HG03060 (cell line): Measurements from ENCODE around the gene ENOPH1.

Experiments
- ATAC-seq: cut with Tn5 transposase; IDR thresholded peaks from one replicate; pipeline ENCODE4 v1.9.1; 2021; ENCODE audit warnings: low read depth, moderate number of reproducible peaks; ENCODE audit not compliant: unreplicated experiment

ENOPH1 gene

GRCh38 chr4:82425478-82425877 lies 4.9 kb upstream of the ENOPH1 start:
- ATAC-seq = no peak

- no peak for ATAC-seq
Measured at GRCh38 chr4:82428526-82428968, 1.8 kb upstream of the ENOPH1 start.

- peak; percentile 49 for ATAC-seq
Measured at GRCh38 chr4:82428969-82429727, 1.2 kb upstream of the ENOPH1 start.

GRCh38 chr4:82429728-82430192 lies 630 bp upstream of the ENOPH1 start:
- ATAC-seq = peak; percentile 3

DNA sequence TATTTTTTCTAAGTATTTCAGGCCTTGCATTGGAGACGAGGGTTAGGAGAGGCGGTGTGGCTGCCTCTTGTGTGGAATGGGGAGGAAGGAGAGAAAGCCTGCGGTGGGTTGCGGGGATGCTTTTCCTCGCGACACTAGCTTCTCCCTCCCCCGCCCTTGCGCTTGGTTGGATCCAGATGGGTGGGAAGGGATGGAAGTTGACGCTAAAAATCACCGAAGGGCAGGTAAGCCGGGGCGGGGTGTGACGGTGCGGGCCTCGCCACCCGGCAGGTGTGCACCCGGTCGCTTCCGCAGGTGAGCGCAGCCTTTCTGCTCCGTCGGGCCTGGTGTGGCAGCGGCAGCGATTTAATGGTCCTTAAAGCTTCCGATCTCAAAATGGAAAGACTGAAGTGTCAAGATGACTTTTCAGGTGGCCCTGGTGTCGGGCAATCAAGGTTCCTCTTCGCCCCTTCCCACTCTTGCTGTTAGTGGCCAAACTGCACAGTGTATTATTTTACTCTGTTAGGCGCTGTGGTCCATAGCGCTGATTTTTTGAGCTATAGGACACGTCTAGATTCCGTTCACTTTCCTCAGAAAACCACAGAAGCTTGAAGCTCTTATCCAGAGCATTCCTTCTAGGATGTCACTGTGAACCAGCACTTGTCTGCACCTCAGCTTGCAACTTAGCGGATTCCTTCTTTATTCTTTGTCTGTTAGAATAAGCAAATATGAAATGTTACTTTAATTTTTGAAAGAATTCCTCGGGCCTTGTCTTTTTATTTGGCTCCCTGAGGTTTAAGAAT lies 765 bp downstream of the ENOPH1 start:
- ATAC-seq = no peak

GRCh38 chr4:82431831-82432230 lies 1.4 kb downstream of the ENOPH1 start:
- no peak for ATAC-seq

DNA sequence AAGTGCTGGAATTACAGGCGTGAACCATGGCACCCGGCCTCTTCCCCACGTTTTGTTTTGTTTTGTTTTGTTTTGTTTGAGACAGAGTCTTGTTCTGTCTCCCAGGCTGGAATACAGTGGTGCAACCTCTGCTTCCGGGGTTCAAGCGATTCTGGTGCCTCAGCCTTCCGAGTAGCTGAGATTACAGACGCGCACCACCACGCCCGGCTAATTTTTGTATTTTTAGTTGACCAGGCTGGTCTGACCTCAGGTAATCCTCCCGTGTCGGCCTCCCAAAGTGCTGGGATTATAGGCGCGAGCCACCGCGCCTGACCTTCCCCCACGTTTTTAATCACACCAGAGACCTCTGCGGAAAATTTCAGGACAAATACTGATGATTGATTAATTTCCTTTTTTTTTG lies 2.2 kb downstream of the ENOPH1 start:
- no peak for ATAC-seq

DNA sequence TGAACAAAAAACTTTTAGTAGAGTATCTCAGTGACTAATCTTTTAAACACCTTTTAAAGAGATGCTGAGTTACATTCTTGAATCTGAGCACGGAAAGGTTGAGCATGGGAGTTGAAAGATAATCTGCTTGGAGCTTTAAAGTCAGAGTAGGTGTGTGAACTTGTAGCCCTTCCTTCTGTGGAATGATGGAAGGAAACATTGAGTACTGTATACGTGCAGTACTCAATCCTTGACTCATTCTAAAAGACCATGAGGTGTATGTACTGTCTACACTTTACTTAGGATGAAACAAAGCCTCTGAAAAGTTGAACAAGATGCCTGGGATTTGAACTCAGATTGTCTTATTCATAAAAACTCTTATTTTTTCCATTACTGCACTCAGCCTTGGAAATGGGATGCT lies 3.4 kb downstream of the ENOPH1 start:
- no peak for ATAC-seq

GRCh38 chr4:82434949-82435348 lies 4.6 kb downstream of the ENOPH1 start:
- no peak for ATAC-seq

DNA sequence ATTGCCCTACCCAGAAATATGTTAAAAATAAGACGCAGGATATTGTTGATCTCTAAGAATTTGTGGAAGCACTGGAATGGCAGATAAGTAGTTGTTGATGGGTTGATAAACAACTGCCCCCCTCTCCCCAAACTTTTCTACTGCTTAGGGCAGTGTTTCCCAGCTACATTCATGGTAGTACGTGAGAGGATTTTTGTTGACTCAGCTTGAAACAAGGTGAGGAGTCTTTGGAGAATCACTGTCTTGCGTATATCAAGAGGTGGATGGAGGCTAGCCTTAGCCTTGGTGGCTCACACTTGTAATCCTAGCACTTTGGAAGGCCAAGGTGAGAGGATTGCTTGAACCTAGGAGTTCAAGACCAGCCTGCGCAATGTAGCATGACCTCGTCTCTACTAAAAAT lies 5.7 kb downstream of the ENOPH1 start:
- no peak for ATAC-seq

- ATAC-seq = no peak
Measured at GRCh38 chr4:82436780-82437179, 6.4 kb downstream of the ENOPH1 start.

GRCh38 chr4:82437285-82438005 lies 7.1 kb downstream of the ENOPH1 start:
- no peak for ATAC-seq

GRCh38 chr4:82439088-82439487 lies 8.7 kb downstream of the ENOPH1 start:
- no peak for ATAC-seq

- ATAC-seq = no peak
Measured at GRCh38 chr4:82447886-82448285, 17.5 kb downstream of the ENOPH1 start.

DNA sequence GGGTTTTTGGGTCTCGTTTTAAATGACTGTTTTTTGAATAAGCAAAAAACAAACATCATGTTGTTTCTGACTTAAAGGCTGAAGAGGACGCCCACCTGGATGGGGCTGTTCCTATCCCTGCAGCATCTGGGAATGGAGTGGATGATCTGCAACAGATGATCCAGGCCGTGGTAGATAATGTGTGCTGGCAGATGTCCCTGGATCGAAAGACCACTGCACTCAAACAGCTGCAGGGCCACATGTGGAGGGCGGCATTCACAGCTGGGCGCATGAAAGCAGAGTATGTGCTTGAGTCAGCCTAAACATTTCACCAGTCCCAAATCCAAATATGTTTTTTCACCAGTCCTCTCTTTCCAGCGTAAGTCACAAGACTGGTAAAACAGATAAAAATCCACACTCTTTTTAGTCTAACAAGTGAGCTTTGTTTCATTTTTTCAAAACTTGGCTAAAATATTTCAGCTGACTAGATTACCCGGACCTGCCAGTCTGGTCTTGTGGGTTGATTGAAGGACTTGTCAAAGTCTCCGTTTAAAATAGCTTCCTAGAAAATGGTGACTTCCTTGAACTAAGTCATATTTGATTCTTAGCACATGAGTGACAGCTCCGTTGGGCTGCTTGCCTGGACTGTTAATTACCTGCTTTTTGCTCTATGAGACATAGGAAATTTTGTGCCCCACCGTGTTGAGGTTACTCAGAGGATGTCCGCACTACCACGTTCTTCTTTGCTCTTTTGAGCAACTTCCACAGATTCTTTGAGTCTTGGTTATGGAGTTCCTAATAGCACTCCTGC lies 20.8 kb downstream of the ENOPH1 start:
- ATAC-seq = no peak

GRCh38 chr4:82452026-82452425 lies 21.6 kb downstream of the ENOPH1 start:
- no peak for ATAC-seq

GRCh38 chr4:82457266-82457665 lies 26.9 kb downstream of the ENOPH1 start:
- ATAC-seq = no peak

- ATAC-seq = no peak
Measured at GRCh38 chr4:82458729-82459128, 28.3 kb downstream of the ENOPH1 start.

DNA sequence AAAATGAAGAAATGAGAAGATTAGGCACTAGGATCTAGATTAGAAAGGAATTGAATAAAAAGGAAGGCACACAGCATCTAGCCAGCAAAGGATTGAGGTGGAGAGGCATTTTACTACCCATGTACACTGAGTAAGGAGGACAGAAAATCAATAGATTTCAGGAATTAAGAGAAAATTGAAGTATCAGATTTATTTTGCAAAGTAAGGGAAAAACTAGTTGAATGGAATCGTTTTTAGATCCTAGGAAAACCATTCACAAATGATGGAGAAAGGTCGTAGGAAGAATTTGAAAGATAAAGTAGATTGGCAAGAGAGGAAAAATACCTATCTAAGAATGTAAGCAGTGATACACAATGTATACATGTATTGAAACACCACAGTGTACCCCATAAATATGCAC lies 31.3 kb downstream of the ENOPH1 start:
- no peak for ATAC-seq

GRCh38 chr4:82462415-82462831 lies 32.0 kb downstream of the ENOPH1 start:
- peak; percentile 66 for ATAC-seq
